GM23338 (cell line): Measurements from ENCODE around the gene SOX13. TPM values are rescaled to one million over a fixed set of nuclear protein-coding genes. Genes with fewer than 3 reads are reported as not detected.

ENCODE experiments used
- ATAC-seq: fragments of 200-7000 bp; cut with Tn5 transposase; 3 replicates; pipeline ENCODE4 v1.9.1; 2020
- DNase-seq: peaks from one replicate; pipeline ENCODE4 v3.0.0-alpha.2; 2015; ENCODE audit warnings: low spot score
- H2AFZ ChIP-seq: fragments of 200-600 bp; sonication (generic); 2 replicates; pipeline ENCODE4 v1.8.0; 2016; ENCODE audit warnings: antibody characterized with exemption, mild to moderate bottlenecking, moderate library complexity
- H3F3A ChIP-seq: fragments of 200-600 bp; sonication (generic); replicated peaks from 2 replicates; pipeline ENCODE4 v1.8.0; 2017; ENCODE audit warnings: antibody characterized with exemption, mixed run types, low read depth
- H3K27ac ChIP-seq: fragments of 200-600 bp; sonication (generic); 2 replicates; pipeline ENCODE4 v1.6.1; 2016; ENCODE audit warnings: low read depth
- H3K27me3 ChIP-seq: fragments of 200-600 bp; sonication (generic); 2 replicates; pipeline ENCODE4 v1.8.0; 2016; ENCODE audit warnings: mild to moderate bottlenecking, mixed run types, moderate library complexity; ENCODE audit not compliant: insufficient read depth
- H3K36me3 ChIP-seq: fragments of 200-600 bp; sonication (generic); 2 replicates; pipeline ENCODE4 v1.8.0; 2016; ENCODE audit warnings: mild to moderate bottlenecking; ENCODE audit not compliant: insufficient read depth
- H3K4me1 ChIP-seq: fragments of 200-600 bp; sonication (generic); 2 replicates; pipeline ENCODE4 v1.8.0; 2016; ENCODE audit warnings: mild to moderate bottlenecking, moderate library complexity; ENCODE audit not compliant: insufficient read depth
- H3K4me2 ChIP-seq: fragments of 200-600 bp; sonication (generic); 2 replicates; pipeline ENCODE4 v1.7.1; 2017; ENCODE audit warnings: mixed run types
- H3K4me3 ChIP-seq: fragments of 200-600 bp; sonication (generic); 2 replicates; pipeline ENCODE4 v1.6.1; 2016; ENCODE audit warnings: mixed run types
- H3K79me2 ChIP-seq: fragments of 200-600 bp; sonication (generic); replicated peaks from 2 replicates; pipeline ENCODE4 v1.8.0; 2017; ENCODE audit warnings: mild to moderate bottlenecking; ENCODE audit not compliant: insufficient read depth
- H3K9me2 ChIP-seq: fragments of 200-600 bp; sonication (generic); 2 replicates; pipeline ENCODE4 v1.8.0; 2017; ENCODE audit not compliant: insufficient read depth
- H4K20me1 ChIP-seq: fragments of 200-600 bp; sonication (generic); replicated peaks from 2 replicates; pipeline ENCODE4 v1.8.0; 2017; ENCODE audit warnings: mild to moderate bottlenecking; ENCODE audit not compliant: insufficient read depth
- H3K27ac Mint-ChIP-seq: 2 replicates; pipeline ENCODE4 v1.8.0; 2020; ENCODE audit warnings: inconsistent platforms, mild to moderate bottlenecking, moderate library complexity, mixed read lengths
- H3K27me3 Mint-ChIP-seq: 3 replicates; pipeline ENCODE4 v1.8.0; 2022; ENCODE audit warnings: low read depth, mild to moderate bottlenecking, moderate library complexity, mixed read lengths, inconsistent platforms; ENCODE audit not compliant: insufficient read depth, poor library complexity
- H3K36me3 Mint-ChIP-seq: 3 replicates; pipeline ENCODE4 v1.8.0; 2021; ENCODE audit warnings: low read depth, mild to moderate bottlenecking, inconsistent platforms, moderate library complexity, mixed read lengths
- H3K4me1 Mint-ChIP-seq: 3 replicates; pipeline ENCODE4 v1.8.0; 2020; ENCODE audit warnings: mild to moderate bottlenecking, inconsistent platforms, mixed read lengths
- H3K4me3 Mint-ChIP-seq: 3 replicates; pipeline ENCODE4 v1.8.0; 2021; ENCODE audit warnings: moderate library complexity, mild to moderate bottlenecking, inconsistent platforms, mixed read lengths
- H3K9me3 Mint-ChIP-seq: 3 replicates; pipeline ENCODE4 v1.8.0; 2020; ENCODE audit warnings: moderate library complexity, mild to moderate bottlenecking, inconsistent platforms, mixed read lengths
- CREB1 ChIP-seq: fragments of 250-450 bp; sonication (Bioruptor Pico); IDR thresholded peaks from 2 replicates; pipeline ENCODE4 v1.5.0; 2020; ENCODE audit warnings: low read depth, mild to moderate bottlenecking, moderate library complexity
- ETS1 ChIP-seq: IDR thresholded peaks from 2 replicates; pipeline ENCODE4 v1.6.1; 2016; ENCODE audit warnings: antibody characterized with exemption
- EZH2phosphoT487 ChIP-seq: fragments of 200-600 bp; sonication (generic); IDR thresholded peaks from one replicate; pipeline ENCODE4 v1.8.1; 2018; ENCODE audit warnings: antibody characterized with exemption; ENCODE audit not compliant: unreplicated experiment
- JUNB ChIP-seq: IDR thresholded peaks from one replicate; pipeline ENCODE4 v1.6.1; 2016; ENCODE audit warnings: antibody characterized with exemption; ENCODE audit not compliant: unreplicated experiment
- POLR2AphosphoS5 ChIP-seq: IDR thresholded peaks from 2 replicates; pipeline ENCODE4 v1.6.1; 2016; ENCODE audit warnings: antibody characterized with exemption, low read depth
- STAT1 ChIP-seq: IDR thresholded peaks from one replicate; pipeline ENCODE4 v1.6.1; 2016; ENCODE audit warnings: antibody characterized with exemption; ENCODE audit not compliant: unreplicated experiment
- ZNF462 ChIP-seq: fragments of 250-450 bp; sonication (Bioruptor Pico); IDR thresholded peaks from 2 replicates; pipeline ENCODE4 v1.5.0; 2020; ENCODE audit warnings: mild to moderate bottlenecking, moderate library complexity
- polyA plus RNA-seq: library from polyadenylated mRNA; unstranded; fragments of >200 nt; fragmentation: Nextera tagmentation; extraction: Ambion mirVana; gene quantifications from 2 replicates; pipeline ENCODE4 v1.2.1, GENCODE V29; 2016
- total RNA-seq: library from RNA; depleted of rRNA; stranded (reverse); fragments of >200 nt; shearing (Covaris generic); gene quantifications from 2 replicates; pipeline ENCODE4 v1.2.3, GENCODE V29; 2014
- TF ChIP-seq, protein P1 (sequence below), 2 experiments: fragments of 200-600 bp in 1 of 2; sonication (generic) in 1 of 2; conservative IDR thresholded peaks; 2 replicates each; pipeline versions ENCODE4 v1.5.1 to v1.6.1; 2016 to 2017; ENCODE audit warnings: antibody characterized with exemption in 2 of 2, low read depth in 2 of 2, mild to moderate bottlenecking in 2 of 2, moderate library complexity in 1 of 2

SOX13 gene
- total and polyA plus RNA-seq, 2 experiments from 2014 or later, result 28.6 to 123 TPM

DNA sequence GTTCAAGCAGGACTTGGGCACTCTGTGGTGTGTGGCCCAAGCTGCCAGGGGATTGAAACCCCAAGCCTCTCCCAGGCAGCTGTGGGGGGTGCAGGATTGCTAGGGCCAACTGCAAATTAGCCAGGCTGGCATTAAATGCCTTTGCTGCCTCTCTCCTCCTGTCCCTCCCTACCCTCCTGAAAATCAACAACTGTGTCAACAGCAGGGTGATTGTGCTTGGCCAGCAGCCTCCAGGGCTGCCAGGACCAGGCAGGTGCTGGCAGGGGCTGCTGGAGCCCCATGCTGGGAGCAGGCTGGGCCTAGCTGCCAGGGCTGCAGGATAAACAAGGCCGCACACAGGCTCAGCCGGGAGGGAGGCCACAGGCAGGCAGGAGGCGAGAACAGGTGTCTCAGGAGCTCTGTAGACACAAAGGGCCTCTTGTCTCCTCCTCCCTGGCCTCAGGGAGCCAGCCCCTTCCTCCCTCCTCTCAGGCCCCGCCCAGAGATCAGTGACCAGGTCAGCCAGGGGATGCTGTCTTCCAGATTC lies 11.4 kb downstream of the SOX13 start (continued):
- TF ChIP-seq ZNF462 (CRISPR knock-in tag) (no peak), POLR2AphosphoS5 (peak; percentile 67)
- TF ChIP-seq, protein P1, sequence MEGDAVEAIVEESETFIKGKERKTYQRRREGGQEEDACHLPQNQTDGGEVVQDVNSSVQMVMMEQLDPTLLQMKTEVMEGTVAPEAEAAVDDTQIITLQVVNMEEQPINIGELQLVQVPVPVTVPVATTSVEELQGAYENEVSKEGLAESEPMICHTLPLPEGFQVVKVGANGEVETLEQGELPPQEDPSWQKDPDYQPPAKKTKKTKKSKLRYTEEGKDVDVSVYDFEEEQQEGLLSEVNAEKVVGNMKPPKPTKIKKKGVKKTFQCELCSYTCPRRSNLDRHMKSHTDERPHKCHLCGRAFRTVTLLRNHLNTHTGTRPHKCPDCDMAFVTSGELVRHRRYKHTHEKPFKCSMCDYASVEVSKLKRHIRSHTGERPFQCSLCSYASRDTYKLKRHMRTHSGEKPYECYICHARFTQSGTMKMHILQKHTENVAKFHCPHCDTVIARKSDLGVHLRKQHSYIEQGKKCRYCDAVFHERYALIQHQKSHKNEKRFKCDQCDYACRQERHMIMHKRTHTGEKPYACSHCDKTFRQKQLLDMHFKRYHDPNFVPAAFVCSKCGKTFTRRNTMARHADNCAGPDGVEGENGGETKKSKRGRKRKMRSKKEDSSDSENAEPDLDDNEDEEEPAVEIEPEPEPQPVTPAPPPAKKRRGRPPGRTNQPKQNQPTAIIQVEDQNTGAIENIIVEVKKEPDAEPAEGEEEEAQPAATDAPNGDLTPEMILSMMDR (conservative IDR thresholded peaks at IDR 0.05; ENCODE audit: low read depth in 2 of 2), result no peak

GRCh38 chr1:204085876-204086275 lies 13.0 kb downstream of the SOX13 start:
- no peaks in the 10 kb centered on the region for H3K27me3 ChIP-seq
- no peak for ATAC-seq
- no peak overlapping the region for H2AFZ ChIP-seq
- peaks cover 96% of the 10 kb centered on the region for H3K4me1 ChIP-seq
- H3K4me2 ChIP-seq, result no peak overlapping the region
- Mint-ChIP-seq H3K36me3 (peaks cover 6% of the 10 kb centered on the region), H3K4me1 (peaks cover 93% of the 10 kb centered on the region), H3K4me3 (no peak overlapping the region), H3K27me3 (peaks cover 22% of the 10 kb centered on the region), H3K9me3 (peaks cover 3% of the 10 kb centered on the region; the same call in 2 of the 3 replicates), H3K27ac (peak overlapping the region; percentile 99; the same call in 1 of the 2 replicates)
- H3K9me2 ChIP-seq, result no peaks in the 10 kb centered on the region
- peaks cover 99% of the 10 kb centered on the region for H3K79me2 ChIP-seq
- no peak for DNase-seq
- H3K27ac ChIP-seq, result peak overlapping the region; percentile 98
- peaks cover 15% of the 10 kb centered on the region; the same call in 1 of the 2 replicates for H3F3A ChIP-seq
- peaks cover 49% of the 10 kb centered on the region for H4K20me1 ChIP-seq
- H3K4me3 ChIP-seq, result no peak overlapping the region
- no peaks in the 10 kb centered on the region for H3K36me3 ChIP-seq
- no peak for TF ChIP-seq ETS1
- TF ChIP-seq STAT1, result no peak
- TF ChIP-seq CREB1, result no peak
- no peak for TF ChIP-seq EZH2phosphoT487
- TF ChIP-seq JUNB, result no peak
